ENCODE measurements around the gene C18orf54.

DNA sequence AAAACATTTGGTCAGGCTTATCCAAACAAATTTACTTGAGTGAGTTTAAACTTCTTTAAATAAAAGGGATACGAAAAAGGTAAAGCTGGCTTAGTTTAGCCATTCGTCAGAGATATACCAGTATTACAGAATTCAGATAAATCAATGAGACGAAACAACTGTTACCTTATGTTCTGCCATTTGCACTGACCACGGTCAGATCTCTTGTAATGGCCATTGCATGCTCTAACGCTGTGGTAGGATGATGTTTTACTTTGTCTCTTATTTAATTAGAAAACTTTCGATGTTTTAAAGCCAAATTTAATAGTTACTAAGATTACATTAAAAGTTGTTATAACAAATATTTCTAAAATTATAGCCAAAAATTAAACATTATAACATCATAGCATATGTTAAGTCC lies 1.5 kb downstream of the C18orf54 start:
- TF ChIP-seq, protein P1, sequence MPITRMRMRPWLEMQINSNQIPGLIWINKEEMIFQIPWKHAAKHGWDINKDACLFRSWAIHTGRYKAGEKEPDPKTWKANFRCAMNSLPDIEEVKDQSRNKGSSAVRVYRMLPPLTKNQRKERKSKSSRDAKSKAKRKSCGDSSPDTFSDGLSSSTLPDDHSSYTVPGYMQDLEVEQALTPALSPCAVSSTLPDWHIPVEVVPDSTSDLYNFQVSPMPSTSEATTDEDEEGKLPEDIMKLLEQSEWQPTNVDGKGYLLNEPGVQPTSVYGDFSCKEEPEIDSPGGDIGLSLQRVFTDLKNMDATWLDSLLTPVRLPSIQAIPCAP (CRISPR knock-in tag; IDR thresholded peaks at IDR 0.05; ENCODE audit: borderline replicate concordance): no peak
- no peak for TF ChIP-seq TRIM24 (IDR thresholded peaks at IDR 0.05)
- TF ChIP-seq, protein P2, sequence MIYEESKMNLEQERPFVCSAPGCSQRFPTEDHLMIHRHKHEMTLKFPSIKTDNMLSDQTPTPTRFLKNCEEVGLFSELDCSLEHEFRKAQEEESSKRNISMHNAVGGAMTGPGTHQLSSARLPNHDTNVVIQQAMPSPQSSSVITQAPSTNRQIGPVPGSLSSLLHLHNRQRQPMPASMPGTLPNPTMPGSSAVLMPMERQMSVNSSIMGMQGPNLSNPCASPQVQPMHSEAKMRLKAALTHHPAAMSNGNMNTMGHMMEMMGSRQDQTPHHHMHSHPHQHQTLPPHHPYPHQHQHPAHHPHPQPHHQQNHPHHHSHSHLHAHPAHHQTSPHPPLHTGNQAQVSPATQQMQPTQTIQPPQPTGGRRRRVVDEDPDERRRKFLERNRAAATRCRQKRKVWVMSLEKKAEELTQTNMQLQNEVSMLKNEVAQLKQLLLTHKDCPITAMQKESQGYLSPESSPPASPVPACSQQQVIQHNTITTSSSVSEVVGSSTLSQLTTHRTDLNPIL (CRISPR knock-in tag; IDR thresholded peaks at IDR 0.05): no peak
- TF ChIP-seq POLR2B (IDR thresholded peaks at IDR 0.05; ENCODE audit: low read depth, partially characterized antibody): no peak
- TF ChIP-seq, protein P3, sequence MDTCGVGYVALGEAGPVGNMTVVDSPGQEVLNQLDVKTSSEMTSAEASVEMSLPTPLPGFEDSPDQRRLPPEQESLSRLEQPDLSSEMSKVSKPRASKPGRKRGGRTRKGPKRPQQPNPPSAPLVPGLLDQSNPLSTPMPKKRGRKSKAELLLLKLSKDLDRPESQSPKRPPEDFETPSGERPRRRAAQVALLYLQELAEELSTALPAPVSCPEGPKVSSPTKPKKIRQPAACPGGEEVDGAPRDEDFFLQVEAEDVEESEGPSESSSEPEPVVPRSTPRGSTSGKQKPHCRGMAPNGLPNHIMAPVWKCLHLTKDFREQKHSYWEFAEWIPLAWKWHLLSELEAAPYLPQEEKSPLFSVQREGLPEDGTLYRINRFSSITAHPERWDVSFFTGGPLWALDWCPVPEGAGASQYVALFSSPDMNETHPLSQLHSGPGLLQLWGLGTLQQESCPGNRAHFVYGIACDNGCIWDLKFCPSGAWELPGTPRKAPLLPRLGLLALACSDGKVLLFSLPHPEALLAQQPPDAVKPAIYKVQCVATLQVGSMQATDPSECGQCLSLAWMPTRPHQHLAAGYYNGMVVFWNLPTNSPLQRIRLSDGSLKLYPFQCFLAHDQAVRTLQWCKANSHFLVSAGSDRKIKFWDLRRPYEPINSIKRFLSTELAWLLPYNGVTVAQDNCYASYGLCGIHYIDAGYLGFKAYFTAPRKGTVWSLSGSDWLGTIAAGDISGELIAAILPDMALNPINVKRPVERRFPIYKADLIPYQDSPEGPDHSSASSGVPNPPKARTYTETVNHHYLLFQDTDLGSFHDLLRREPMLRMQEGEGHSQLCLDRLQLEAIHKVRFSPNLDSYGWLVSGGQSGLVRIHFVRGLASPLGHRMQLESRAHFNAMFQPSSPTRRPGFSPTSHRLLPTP (IDR thresholded peaks at IDR 0.05; ENCODE audit: borderline replicate concordance, extremely low read depth, insufficient read length): no peak

Data from K562 (cell line).